ENCODE data around the gene TMEM74B. TPM values are rescaled to one million over a fixed set of nuclear protein-coding genes. Genes with fewer than 3 reads are reported as not detected.

TMEM74B gene
- total and polyA plus RNA-seq, 2 donors (not counting 1 experiment from before 2014, with no cell fraction given), result 0.42 to 1.4 TPM

GRCh38 chr20:1187605-1188171 lies 2.9 kb upstream of the TMEM74B start:
- Mint-ChIP-seq H3K4me1 (peaks cover 12% of the 10 kb centered on the region), H3K27me3 (peaks cover 28% of the 10 kb centered on the region), H3K4me3 (no peak overlapping the region), H3K9me3 (ENCODE audit: insufficient read depth) (no peaks in the 10 kb centered on the region), H3K27ac (no peak overlapping the region)
- no peak for DNase-seq
- ChIA-PET CTCF (interaction anchor here (1.0 kb wide), 1 partner anchor 79 kb away, joined by 3 read pairs; no protein-coding TSS in a partner anchor), POLR2A (no interaction called here)
- intact Hi-C loops (cut with micrococcal nuclease), result no loop called here
- H3K79me2 ChIP-seq (ENCODE audit: control insufficient read depth, insufficient read depth, low read length), result no peaks in the 10 kb centered on the region
- no peak overlapping the region for H3K9ac ChIP-seq (ENCODE audit: low read length)
- TF ChIP-seq EZH2 (IDR thresholded peaks at IDR 0.05; ENCODE audit: borderline replicate concordance, insufficient read depth, low read depth, low read length, poor library complexity, severe bottlenecking) (no peak), CTCF (IDR thresholded peaks at IDR 0.05) (no peak)
- H3K9me3 ChIP-seq (ENCODE audit: control extremely low read depth in 1 of 3, control insufficient read depth in 2 of 3, insufficient read depth in 1 of 3, low read length in 2 of 3), result no peaks in the 10 kb centered on the region
- no peak overlapping the region for H3K4me3 ChIP-seq (ENCODE audit: control extremely low read depth in 1 of 5, extremely low read depth in 1 of 5, insufficient read depth in 1 of 5, low read depth in 2 of 5, low read length in 4 of 5)
- no peak for ATAC-seq (ENCODE audit: low read depth)
- no peak overlapping the region for H3K4me2 ChIP-seq (replicated peaks; ENCODE audit: low read depth, low read length, poor library complexity, severe bottlenecking)
- WGBS (ENCODE audit: insufficient coverage), result 85% methylated on average over 4 of the region's 4 CpGs
- H3K27ac ChIP-seq (ENCODE audit: low read length in 2 of 2), result no peak overlapping the region
- H3K36me3 ChIP-seq (replicated peaks in 1 of 2; ENCODE audit: control extremely low read depth in 1 of 2, control insufficient read depth in 1 of 2, extremely low read depth in 1 of 2, insufficient read depth in 2 of 2, low read length in 1 of 2), result no peaks in the 10 kb centered on the region
- H3K4me1 ChIP-seq (ENCODE audit: control insufficient read depth in 2 of 2, insufficient read depth in 2 of 2, low read length in 2 of 2), result peaks cover 0 to 6% of the 10 kb centered on the region in 2 donors
- H3K27me3 ChIP-seq (replicated peaks in 1 of 4; ENCODE audit: control extremely low read depth in 1 of 4, control insufficient read depth in 3 of 4, insufficient read depth in 4 of 4, low read length in 3 of 4), result peaks cover 0 to 35% (median 17%) of the 10 kb centered on the region in 4 experiments
- H2AFZ ChIP-seq (ENCODE audit: insufficient read depth, low read depth, low read length, poor library complexity, severe bottlenecking), result no peak overlapping the region
- no peaks in the 10 kb centered on the region for H4K20me1 ChIP-seq (ENCODE audit: control insufficient read depth, insufficient read depth, low read length, poor library complexity, severe bottlenecking)

DNA sequence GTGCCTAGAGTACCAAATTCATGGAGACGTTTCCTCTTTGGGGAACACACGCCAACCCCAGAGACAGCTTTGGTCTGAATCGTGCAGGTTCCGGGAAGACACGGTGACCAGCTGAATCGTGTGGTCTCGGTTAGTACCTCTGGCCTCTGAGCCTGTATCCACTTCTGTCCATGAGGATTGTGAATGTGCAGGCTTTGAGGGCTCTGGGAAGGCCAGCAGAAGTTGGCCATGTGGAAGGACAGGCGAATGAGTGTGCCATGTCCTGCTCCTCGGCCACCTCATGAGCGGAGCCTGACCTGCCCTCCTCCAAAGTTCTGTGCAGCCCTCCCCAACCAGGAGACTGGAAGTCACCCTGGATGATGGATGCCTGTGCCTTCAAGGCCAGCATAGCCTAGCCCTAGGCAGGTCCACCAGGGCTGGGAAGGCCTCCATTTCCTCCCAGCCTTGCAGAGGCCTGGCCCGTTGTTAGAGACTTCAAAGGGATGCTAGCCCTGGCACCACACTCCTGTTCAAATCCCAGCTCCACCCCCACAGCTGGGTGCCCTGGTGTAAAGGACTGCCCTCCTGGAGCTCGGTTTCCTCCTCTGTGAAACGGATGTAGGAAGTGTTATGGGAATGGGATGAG lies 1.7 kb upstream of the TMEM74B start:
- Mint-ChIP-seq H3K27me3 (peaks cover 32% of the 10 kb centered on the region), H3K9me3 (ENCODE audit: insufficient read depth) (no peaks in the 10 kb centered on the region), H3K4me1 (peaks cover 12% of the 10 kb centered on the region), H3K27ac (no peak overlapping the region), H3K4me3 (peak overlapping the region; percentile 66)
- Histone ChIP-seq H3K4me1 (ENCODE audit: control insufficient read depth in 2 of 2, insufficient read depth in 2 of 2, low read length in 2 of 2) (peaks cover 0 to 6% of the 10 kb centered on the region in 2 donors), H3K9ac (ENCODE audit: low read length) (no peak overlapping the region), H3K27ac (ENCODE audit: low read length in 2 of 2) (no peak overlapping the region), H3K36me3 (replicated peaks in 1 of 2; ENCODE audit: control extremely low read depth in 1 of 2, control insufficient read depth in 1 of 2, extremely low read depth in 1 of 2, insufficient read depth in 2 of 2, low read length in 1 of 2) (no peaks in the 10 kb centered on the region), H3K4me2 (replicated peaks; ENCODE audit: low read depth, low read length, poor library complexity, severe bottlenecking) (no peak overlapping the region), H3K4me3 (ENCODE audit: control extremely low read depth in 1 of 5, extremely low read depth in 1 of 5, insufficient read depth in 1 of 5, low read depth in 2 of 5, low read length in 4 of 5) (no peak overlapping the region), H2AFZ (ENCODE audit: insufficient read depth, low read depth, low read length, poor library complexity, severe bottlenecking) (no peak overlapping the region), H3K79me2 (ENCODE audit: control insufficient read depth, insufficient read depth, low read length) (no peaks in the 10 kb centered on the region), H3K9me3 (ENCODE audit: control extremely low read depth in 1 of 3, control insufficient read depth in 2 of 3, insufficient read depth in 1 of 3, low read length in 2 of 3) (no peaks in the 10 kb centered on the region), H3K27me3 (replicated peaks in 1 of 4; ENCODE audit: control extremely low read depth in 1 of 4, control insufficient read depth in 3 of 4, insufficient read depth in 4 of 4, low read length in 3 of 4) (peaks cover 0 to 38% (median 17%) of the 10 kb centered on the region in 4 experiments), H4K20me1 (ENCODE audit: control insufficient read depth, insufficient read depth, low read length, poor library complexity, severe bottlenecking) (no peaks in the 10 kb centered on the region)
- POLR2A ChIA-PET, result no interaction called here
- WGBS (ENCODE audit: insufficient coverage), result 93% methylated on average over 10 of the region's 13 CpGs
- TF ChIP-seq CTCF (IDR thresholded peaks at IDR 0.05) (no peak), EZH2 (IDR thresholded peaks at IDR 0.05; ENCODE audit: borderline replicate concordance, insufficient read depth, low read depth, low read length, poor library complexity, severe bottlenecking) (no peak)
- DNase-seq (no peak), ATAC-seq (ENCODE audit: low read depth) (no peak)
- intact Hi-C loops (cut with micrococcal nuclease), result no loop called here
- CTCF ChIA-PET, result interaction anchor here (1.0 kb wide), 1 partner anchor 78 kb away, joined by 3 read pairs; no protein-coding TSS in a partner anchor
